T-helper 2 cell treated with Interferon-gamma antibody and Interleukin-4, amounts not matched to agents 100 ng/mL and 5 ng/mL, for 36 hours (primary cell): ENCODE measurements around the gene MVB12A. TPM values are rescaled to one million over a fixed set of nuclear protein-coding genes. Genes with fewer than 3 reads are reported as not detected.

ENCODE experiments used
- intact Hi-C: fragments of 100-400 bp; cut with micrococcal nuclease; formaldehyde crosslinking; loops from one replicate; pipeline ENCODE4 v1.15.1; 2023
- total RNA-seq: library from RNA; stranded (reverse); gene quantifications from 2 replicates; pipeline ENCODE4 v1.2.3, GENCODE V29; 2022

The MVB12A gene
- total RNA-seq, 1 donor from 2014 or later = 36.4 TPM

- intact Hi-C loops = loop anchor here (5.0 kb wide), 1 partner anchor 132 kb away; the partner anchor contains the start of gene GTPBP3
These were observed 49.2 kb downstream of the MVB12A start for GRCh38 chr19:17469092-17469480.

DNA sequence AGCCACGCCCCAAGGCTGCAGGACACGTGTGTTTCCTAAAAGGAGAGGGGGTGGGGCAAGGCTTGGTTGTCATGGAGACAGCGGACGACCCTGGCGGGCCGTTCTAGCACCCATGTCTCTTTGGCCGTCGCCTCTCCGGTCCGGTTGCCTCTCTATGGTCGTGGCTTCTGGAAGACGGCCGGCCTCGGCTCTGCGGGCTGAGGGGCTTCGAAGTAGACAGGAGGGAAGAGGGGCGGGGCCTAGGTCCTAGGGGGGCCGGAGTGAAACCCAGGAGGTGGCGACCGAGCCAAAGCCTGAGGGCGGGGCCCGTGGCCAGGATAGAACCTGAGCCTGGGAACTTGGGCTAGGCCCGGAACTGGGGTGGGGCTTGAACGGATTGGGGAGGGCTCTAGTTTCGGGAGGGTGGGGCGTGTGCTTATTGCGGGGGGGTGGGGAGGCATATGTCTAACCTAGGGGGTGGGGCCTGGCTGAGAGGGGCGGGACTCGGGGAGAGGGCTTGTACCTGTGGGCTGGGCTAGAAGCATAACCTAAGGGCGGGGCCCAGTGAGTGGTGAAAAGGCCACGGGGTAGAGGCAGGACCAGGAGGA, 49.7 kb downstream of the MVB12A start:
- intact Hi-C loops = loop anchor here (1.0 to 5.0 kb wide), 2 partner anchors 66 to 132 kb away; partner anchors contain the start of gene GTPBP3

DNA sequence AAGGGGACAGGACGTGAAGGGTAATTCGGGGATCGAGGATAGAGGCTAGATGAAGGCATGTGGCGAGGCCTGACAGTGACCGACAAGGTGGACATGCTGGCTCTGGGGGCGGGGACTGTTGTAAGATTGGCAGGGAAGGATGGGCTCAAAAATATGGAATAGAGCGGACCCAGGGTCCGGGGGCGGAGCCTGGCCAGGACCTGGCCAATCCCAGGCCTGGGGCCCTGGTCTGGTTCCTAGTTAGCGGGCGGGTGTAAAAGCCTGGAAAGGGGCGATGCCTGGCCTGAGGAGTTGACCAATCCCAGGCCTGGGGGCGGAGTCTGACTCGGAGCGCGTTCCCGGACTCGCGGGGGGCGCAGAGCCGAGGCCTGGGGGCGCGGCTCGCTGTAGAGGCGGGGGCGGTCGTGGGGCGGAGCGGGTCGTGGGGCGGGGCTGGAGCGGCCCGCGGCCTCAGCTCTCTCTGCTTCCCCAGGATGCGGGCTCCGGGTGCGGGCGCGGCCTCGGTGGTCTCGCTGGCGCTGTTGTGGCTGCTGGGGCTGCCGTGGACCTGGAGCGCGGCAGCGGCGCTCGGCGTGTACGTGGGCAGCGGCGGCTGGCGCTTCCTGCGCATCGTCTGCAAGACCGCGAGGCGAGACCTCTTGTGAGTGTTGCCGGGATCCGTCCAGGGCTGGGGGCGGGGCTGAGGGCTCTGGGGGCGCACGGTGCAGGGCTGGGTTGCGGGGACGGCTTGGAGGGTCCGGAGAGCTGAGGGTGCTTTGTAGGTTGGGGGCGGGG, 50.4 kb downstream of the MVB12A start, which contains the start of gene SLC27A1:
SLC27A1 (plus strand) TSS at position 457 of the 774 bp plus-strand sequence; CDS start at position 474, 17 bp downstream.
- intact Hi-C loops = loop anchor here (1.0 kb wide), 1 partner anchor 67 kb away; no protein-coding TSS in a partner anchor

DNA sequence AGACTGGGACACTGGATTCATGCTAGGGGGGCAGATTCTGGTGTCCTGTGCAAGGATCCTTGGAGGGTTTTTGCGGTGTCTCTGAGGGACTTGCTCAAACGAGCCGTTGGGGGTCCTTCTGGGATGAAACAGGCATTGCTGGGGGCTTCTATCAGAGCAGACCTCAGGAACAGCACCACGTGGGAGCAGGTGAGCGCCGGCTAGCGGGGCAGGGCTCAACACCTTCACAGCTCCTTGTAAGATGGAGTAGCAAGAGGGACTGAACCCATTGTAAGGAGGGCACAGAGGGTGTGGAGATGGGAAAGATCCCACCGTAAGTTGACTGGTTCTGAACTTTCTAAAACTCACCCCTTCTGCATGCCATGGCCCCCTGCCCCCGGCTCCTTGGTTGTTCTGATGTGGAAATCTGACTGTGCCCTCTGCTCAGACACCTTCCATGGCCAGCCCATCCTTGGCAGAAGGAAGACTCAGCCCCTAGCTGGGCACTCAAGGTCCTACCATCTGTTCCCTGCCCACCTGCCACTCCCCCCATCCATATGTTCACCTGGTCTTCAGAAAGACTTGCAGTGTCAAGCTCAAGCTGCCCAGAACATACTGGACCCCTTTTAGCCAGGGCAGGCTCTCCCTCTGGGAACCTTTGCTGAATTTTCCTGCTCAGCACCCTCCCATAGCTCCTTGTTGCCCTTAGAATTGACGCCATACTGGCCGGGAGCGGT, 51.7 kb downstream of the MVB12A start:
- intact Hi-C loops = no loop called here

- intact Hi-C loops = no loop called here
These were observed 53.2 kb downstream of the MVB12A start for GRCh38 chr19:17473041-17473440.

Other genes with a start within 250 kb of the MVB12A start
- 25.3 and 27.5 TPM in 2 replicates for gene USE1, start 204.7 kb upstream of the MVB12A start, total RNA-seq
- 17.2 and 22.6 TPM in 2 replicates for gene OCEL1, start 193.8 kb upstream of the MVB12A start, total RNA-seq
- 6.2 and 6.3 TPM in 2 replicates for gene NR2F6, start 174.1 kb upstream of the MVB12A start, total RNA-seq
- gene USHBP1, start 155.3 kb upstream of the MVB12A start, total RNA-seq = 0.25 and 0.36 TPM in 2 replicates
- 116 and 118 TPM in 2 replicates for gene BABAM1, start 152.6 kb upstream of the MVB12A start, total RNA-seq
- 6.8 and 7.3 TPM in 2 replicates for gene ANKLE1, start 138.1 kb upstream of the MVB12A start, total RNA-seq
- 7.2 and 9.2 TPM in 2 replicates for gene ABHD8, start 116.6 kb upstream of the MVB12A start, total RNA-seq
- 76.1 and 77.8 TPM in 2 replicates for gene MRPL34, start 114.2 kb upstream of the MVB12A start, total RNA-seq
- 33.7 and 39.6 TPM in 2 replicates for gene DDA1, start 110.5 kb upstream of the MVB12A start, total RNA-seq
- 13.4 TPM in 2 replicates for gene ANO8, start 85.2 kb upstream of the MVB12A start, total RNA-seq
- 42.4 and 43.5 TPM in 2 replicates for gene GTPBP3, start 82.5 kb upstream of the MVB12A start, total RNA-seq
- gene PLVAP, start 42.7 kb upstream of the MVB12A start, total RNA-seq = not detected in 2 replicates
- 3.4 and 4.0 TPM in 2 replicates for gene CCDC194, start 25.9 kb upstream of the MVB12A start, total RNA-seq
- 159 and 170 TPM in 2 replicates for gene BST2, start 14.4 kb upstream of the MVB12A start, total RNA-seq
- not detected in 2 replicates for gene TMEM221, start 28.6 kb downstream of the MVB12A start, total RNA-seq
- not detected in 2 replicates for gene NXNL1, start 40.9 kb downstream of the MVB12A start, total RNA-seq
- 1.7 and 1.8 TPM in 2 replicates for gene SLC27A1, start 50.5 kb downstream of the MVB12A start, total RNA-seq
- gene PGLS, start 91.6 kb downstream of the MVB12A start, total RNA-seq = 87.2 and 88.2 TPM in 2 replicates
- 55.9 and 61.7 TPM in 2 replicates for gene COLGALT1, start 135.6 kb downstream of the MVB12A start, total RNA-seq